ENCODE results near the gene FAM229A.

The FAM229A gene

DNA sequence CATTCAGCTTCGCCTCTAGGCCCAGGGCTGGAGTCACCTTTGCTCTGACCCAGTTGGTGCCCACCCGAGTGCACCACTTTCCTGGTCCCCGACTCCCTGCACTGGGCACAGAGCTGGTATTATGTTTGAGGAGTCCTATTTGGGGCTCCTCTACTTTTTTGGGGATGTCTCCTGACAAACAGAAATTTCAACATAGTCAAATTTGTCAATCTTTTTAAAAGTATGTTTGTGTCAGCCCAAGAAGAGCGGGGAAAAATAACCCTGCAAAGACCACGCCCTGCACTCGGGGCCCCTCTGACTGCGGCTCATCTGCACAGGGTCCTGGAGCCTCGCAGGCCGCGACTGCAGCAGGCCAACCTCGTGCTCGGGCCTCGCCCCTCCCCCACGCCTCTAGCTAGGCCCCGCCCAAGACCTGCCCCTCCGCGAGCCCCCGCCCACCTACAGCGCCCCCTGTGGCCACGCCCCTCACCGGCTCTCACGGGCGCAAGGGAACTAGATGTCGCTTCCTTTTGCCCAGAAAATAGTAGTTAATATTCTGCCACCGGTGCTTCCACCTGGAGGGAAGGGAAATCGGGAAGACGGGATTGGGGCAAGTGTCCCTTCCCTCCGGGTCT lies 11.4 kb downstream of the FAM229A start:
- DNase-seq (ENCODE audit: low read depth) = peak; percentile 72
- H3K4me3 ChIP-seq (ENCODE audit: low read depth, low read length) = peak overlapping the region; percentile 57
- TF ChIP-seq, protein P1, sequence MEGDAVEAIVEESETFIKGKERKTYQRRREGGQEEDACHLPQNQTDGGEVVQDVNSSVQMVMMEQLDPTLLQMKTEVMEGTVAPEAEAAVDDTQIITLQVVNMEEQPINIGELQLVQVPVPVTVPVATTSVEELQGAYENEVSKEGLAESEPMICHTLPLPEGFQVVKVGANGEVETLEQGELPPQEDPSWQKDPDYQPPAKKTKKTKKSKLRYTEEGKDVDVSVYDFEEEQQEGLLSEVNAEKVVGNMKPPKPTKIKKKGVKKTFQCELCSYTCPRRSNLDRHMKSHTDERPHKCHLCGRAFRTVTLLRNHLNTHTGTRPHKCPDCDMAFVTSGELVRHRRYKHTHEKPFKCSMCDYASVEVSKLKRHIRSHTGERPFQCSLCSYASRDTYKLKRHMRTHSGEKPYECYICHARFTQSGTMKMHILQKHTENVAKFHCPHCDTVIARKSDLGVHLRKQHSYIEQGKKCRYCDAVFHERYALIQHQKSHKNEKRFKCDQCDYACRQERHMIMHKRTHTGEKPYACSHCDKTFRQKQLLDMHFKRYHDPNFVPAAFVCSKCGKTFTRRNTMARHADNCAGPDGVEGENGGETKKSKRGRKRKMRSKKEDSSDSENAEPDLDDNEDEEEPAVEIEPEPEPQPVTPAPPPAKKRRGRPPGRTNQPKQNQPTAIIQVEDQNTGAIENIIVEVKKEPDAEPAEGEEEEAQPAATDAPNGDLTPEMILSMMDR (IDR thresholded peaks at IDR 0.05; ENCODE audit: low read depth, low read length) = peak; percentile 30
- TF ChIP-seq POLR2A (IDR thresholded peaks at IDR 0.05; ENCODE audit: extremely low read depth, insufficient read length) (peak; percentile 41), MYC (IDR thresholded peaks at IDR 0.05; ENCODE audit: low read depth, low read length) (peak; percentile 86)
- TF ChIP-seq, protein P2, sequence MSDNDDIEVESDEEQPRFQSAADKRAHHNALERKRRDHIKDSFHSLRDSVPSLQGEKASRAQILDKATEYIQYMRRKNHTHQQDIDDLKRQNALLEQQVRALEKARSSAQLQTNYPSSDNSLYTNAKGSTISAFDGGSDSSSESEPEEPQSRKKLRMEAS (IDR thresholded peaks at IDR 0.05; ENCODE audit: low read depth, low read length) = peak; percentile 82

DNA sequence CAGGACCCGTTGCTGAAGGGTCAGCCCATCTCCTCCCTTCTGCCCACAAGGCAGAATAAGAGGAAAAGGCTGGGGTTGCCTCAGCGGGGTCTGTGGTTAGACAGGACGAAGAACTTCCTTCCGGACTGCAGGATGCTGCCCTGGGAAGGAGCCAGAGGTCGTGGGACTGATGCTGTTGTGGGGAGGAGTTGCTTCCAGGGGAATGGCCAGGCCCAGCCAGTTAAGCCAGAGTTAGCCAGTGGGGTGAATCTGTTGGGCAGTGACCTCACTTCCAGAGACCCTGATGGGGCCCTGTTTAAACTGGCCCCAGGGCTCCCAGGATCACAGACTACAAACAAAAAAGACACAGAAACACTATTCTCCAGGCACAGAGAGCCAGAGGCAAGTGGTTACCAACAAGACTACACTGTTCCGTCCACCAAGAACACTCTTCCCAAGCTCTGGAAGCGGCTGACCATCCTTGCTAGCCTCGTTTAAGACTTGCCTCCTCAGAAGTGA lies 13.0 kb downstream of the FAM229A start:
- no peak overlapping the region for H3K4me3 ChIP-seq (ENCODE audit: low read depth, low read length)
- peak; percentile 86 for DNase-seq (ENCODE audit: low read depth)
- no peak for TF ChIP-seq POLR2A (IDR thresholded peaks at IDR 0.05; ENCODE audit: extremely low read depth, insufficient read length)

DNA sequence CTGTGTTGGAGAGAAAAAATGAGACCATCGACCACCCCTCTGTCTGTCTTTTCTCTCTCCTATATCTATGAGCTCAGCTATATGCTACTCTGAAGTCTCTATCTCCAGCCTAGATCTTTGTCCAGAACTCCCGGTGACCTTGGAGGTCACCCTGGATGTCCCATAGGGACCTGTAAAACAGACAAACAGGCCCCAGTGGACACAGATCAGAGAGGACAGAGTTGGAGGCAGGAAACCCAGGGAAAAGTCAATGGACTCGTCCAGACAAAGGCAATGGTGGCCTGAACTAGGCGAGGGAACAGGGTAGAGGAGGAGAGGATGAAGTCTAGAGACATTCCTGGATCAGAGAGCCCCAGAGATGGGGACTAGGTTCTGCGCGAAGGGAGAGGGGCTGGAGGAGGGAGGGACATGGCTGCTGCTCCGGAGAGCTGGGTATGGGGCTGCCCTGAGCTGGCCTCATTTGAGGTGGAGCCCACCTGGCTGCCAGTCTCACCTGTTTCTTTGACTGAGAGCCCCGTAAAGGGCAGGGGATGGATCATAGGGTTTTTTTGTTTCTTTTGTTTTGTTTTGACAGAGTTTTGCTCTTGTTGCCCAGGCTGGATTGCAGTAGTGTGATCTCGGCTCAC lies 15.6 kb downstream of the FAM229A start:
- no peak overlapping the region for H3K4me3 ChIP-seq (ENCODE audit: low read depth, low read length)
- TF ChIP-seq POLR2A (IDR thresholded peaks at IDR 0.05; ENCODE audit: extremely low read depth, insufficient read length) = no peak

DNA sequence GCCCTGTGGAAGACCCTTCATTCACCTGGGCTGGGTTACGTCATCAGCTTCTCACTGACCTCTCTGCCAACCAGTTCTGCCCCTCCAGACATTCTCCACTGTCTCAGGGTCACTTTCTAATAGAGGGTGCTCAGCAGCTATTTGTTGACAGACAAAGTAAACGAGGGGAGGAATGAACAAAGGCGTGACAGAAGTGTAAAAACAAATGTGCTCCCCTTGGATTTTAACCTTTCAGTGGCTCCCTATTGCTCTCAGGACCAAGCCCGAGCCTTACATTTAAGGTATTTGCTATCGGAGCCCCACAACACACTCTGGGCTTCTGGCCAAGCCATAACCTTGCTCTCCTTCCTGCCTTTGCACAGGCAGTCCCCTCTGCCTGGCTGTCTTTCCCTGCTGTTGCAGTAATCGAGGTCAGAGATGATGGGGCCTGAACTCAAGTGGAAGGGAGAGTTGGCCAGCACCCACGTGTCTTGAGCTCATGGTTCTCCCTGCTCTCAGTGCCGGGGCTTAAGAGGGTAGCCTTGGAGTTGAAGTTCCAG lies 16.9 kb downstream of the FAM229A start:
- no peak overlapping the region for H3K4me3 ChIP-seq (ENCODE audit: low read depth, low read length)
- TF ChIP-seq MYC (IDR thresholded peaks at IDR 0.05; ENCODE audit: low read depth, low read length) (no peak), POLR2A (IDR thresholded peaks at IDR 0.05; ENCODE audit: extremely low read depth, insufficient read length) (no peak)
- TF ChIP-seq, protein P1 (IDR thresholded peaks at IDR 0.05; ENCODE audit: low read depth, low read length) = no peak
- TF ChIP-seq, protein P2 (IDR thresholded peaks at IDR 0.05; ENCODE audit: low read depth, low read length) = no peak

More for the DNA sequence above, 15.6 kb downstream of the FAM229A start:
- DNase-seq (ENCODE audit: low read depth) = no peak

DNA sequence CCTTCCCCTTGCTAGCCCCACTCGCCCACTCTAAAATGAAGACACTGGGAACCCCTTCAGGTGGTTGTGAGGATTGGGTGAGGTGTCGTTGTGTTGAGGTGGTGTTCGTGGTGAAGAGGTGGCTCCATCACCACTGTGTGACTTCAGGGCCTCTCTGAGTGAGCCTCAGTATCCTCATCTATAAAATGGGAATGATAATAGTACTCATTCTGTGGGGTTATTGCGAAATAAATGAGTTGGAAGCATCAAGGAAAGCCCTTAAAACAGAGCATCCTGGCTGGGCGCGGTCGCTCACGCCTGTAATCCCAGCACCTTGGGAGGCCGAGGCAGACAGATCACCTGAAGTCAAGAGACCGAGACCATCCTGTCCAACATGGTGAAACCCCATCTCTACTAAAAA lies 19.6 kb downstream of the FAM229A start:
- H3K4me3 ChIP-seq (ENCODE audit: low read depth, low read length) = no peak overlapping the region
- TF ChIP-seq, protein P2 (IDR thresholded peaks at IDR 0.05; ENCODE audit: low read depth, low read length) = no peak
- TF ChIP-seq MYC (IDR thresholded peaks at IDR 0.05; ENCODE audit: low read depth, low read length) (no peak), POLR2A (IDR thresholded peaks at IDR 0.05; ENCODE audit: extremely low read depth, insufficient read length) (no peak)
- TF ChIP-seq, protein P1 (IDR thresholded peaks at IDR 0.05; ENCODE audit: low read depth, low read length) = no peak
- no peak for DNase-seq (ENCODE audit: low read depth)

More for the DNA sequence above, 16.9 kb downstream of the FAM229A start:
- no peak for DNase-seq (ENCODE audit: low read depth)

DNA sequence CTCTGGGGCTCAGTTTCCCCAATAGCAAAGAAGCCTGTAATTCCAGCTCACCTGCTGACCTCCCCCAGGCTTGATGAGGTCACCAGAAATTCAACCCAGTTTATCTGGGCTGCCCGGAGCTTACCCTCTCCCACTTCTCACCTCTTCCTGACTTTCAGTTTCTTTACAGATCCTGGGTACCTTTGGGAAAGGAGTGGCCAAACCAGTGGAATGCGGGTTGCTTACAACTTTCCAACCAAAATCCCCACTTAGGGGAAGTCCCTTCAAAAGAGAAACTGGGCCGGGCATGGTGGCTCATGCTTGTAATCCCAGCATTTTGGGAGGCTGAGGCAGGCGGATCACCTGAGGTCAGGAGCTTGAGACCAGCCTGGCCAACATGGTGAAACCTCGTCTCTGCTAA lies 20.3 kb downstream of the FAM229A start:
- H3K4me3 ChIP-seq (ENCODE audit: low read depth, low read length) = no peak overlapping the region
- TF ChIP-seq POLR2A (IDR thresholded peaks at IDR 0.05; ENCODE audit: extremely low read depth, insufficient read length) (no peak), MYC (IDR thresholded peaks at IDR 0.05; ENCODE audit: low read depth, low read length) (no peak)
- TF ChIP-seq, protein P2 (IDR thresholded peaks at IDR 0.05; ENCODE audit: low read depth, low read length) = no peak
- TF ChIP-seq, protein P1 (IDR thresholded peaks at IDR 0.05; ENCODE audit: low read depth, low read length) = no peak
- DNase-seq (ENCODE audit: low read depth) = no peak

All from NB4 (cell line).